HCT116 (cell line): ENCODE results near the gene RNF112. TPM values are rescaled to one million over a fixed set of nuclear protein-coding genes. Genes with fewer than 3 reads are reported as not detected.

ENCODE experiments used
- ATAC-seq: fragments of 200-7000 bp; cut with Tn5 transposase; 2 replicates; pipeline ENCODE4 v1.9.1; 2020; ENCODE audit warnings: mild to moderate bottlenecking, moderate library complexity
- BruUV-seq: library from RNA; stranded (reverse); fragments of 400-500 nt; replicated peaks from 2 replicates; lab custom pipeline; 2021; lab: Mats Ljungman, UMichigan
- CTCF ChIA-PET: fragments of 300-600 bp; sonication (Branson Sonifier 250); formaldehyde crosslinking; loops from one replicate; lab custom pipeline; 2021; ENCODE audit warnings: antibody characterized with exemption; lab: Charles Lee
- POLR2A ChIA-PET: fragments of 300-600, 350-600 bp; sonication (Branson Sonifier 250); formaldehyde crosslinking; loops from one replicate; lab custom pipeline; 2021; ENCODE audit warnings: antibody characterized with exemption; lab: Charles Lee
- RAD21 ChIA-PET, 2 experiments: fragments of 300-600 bp; sonication (Branson Sonifier 250); formaldehyde crosslinking; loops; one replicate each; lab custom pipeline; 2023; ENCODE audit warnings: low total read pairs in 2 of 2; ENCODE audit not compliant: uncharacterized antibody in 2 of 2, unreplicated experiment in 2 of 2, low non-redundant PET in 1 of 2; lab: Charles Lee
- DNase-seq: peaks from one replicate; pipeline ENCODE4 v3.0.0-alpha.2; 2010; ENCODE audit warnings: low read depth, low spot score
- H2AFZ ChIP-seq: fragments of 200-600 bp; shearing (Covaris generic), sonication (generic); 2 replicates; pipeline ENCODE4 v1.6.1; 2017; ENCODE audit warnings: low read depth, mixed run types, mixed read lengths, antibody characterized with exemption, low read length; ENCODE audit not compliant: poor library complexity, severe bottlenecking
- H3K27ac ChIP-seq: 2 replicates; pipeline ENCODE4 v1.5.1; 2012; ENCODE audit warnings: low read depth, low read length
- H3K27me3 ChIP-seq: fragments of 200-600 bp; sonication (generic); 2 replicates; pipeline ENCODE4 v1.6.1; 2016; ENCODE audit warnings: mixed run types, low read length, mixed read lengths; ENCODE audit not compliant: insufficient read depth
- H3K36me3 ChIP-seq, 2 experiments: fragments of 200-500 bp in 1 of 2; fragments of 200-600 bp in 1 of 2; sonication (Bioruptor generic) in 1 of 2; sonication (generic) in 1 of 2; 2 replicates each; pipeline versions ENCODE4 v1.5.1 to v1.6.1; 2014 to 2016; ENCODE audit warnings: low read length in 2 of 2, inconsistent platforms in 1 of 2, mixed read lengths in 1 of 2, mixed run types in 1 of 2; ENCODE audit not compliant: insufficient read depth in 2 of 2, control insufficient read depth in 1 of 2
- H3K4me1 ChIP-seq, 2 experiments: fragments of 200-600 bp in 1 of 2; sonication (generic) in 1 of 2; 2 replicates each; pipeline versions ENCODE4 v1.5.1 to v1.6.1; 2012 to 2017; ENCODE audit warnings: low read length in 2 of 2, inconsistent platforms in 1 of 2, mild to moderate bottlenecking in 1 of 2, mixed read lengths in 1 of 2, mixed run types in 1 of 2, moderate library complexity in 1 of 2; ENCODE audit not compliant: insufficient read depth in 2 of 2, control insufficient read depth in 1 of 2
- H3K4me2 ChIP-seq: fragments of 200-600 bp; sonication (generic); 2 replicates; pipeline ENCODE4 v1.6.1; 2017; ENCODE audit warnings: mixed run types, low read length, mixed read lengths
- H3K4me3 ChIP-seq, 2 experiments: fragments of 200-600 bp in 1 of 2; sonication (generic) in 1 of 2; replicated peaks in 1 of 2; 2 replicates each; pipeline ENCODE4 v1.5.1; 2011 to 2016; ENCODE audit warnings: low read length in 2 of 2, control low read depth in 1 of 2, low read depth in 1 of 2, mild to moderate bottlenecking in 1 of 2, mixed read lengths in 1 of 2, mixed run types in 1 of 2
- H3K79me2 ChIP-seq: fragments of 200-600 bp; sonication (generic); 2 replicates; pipeline ENCODE4 v1.6.1; 2017; ENCODE audit warnings: mild to moderate bottlenecking, mixed run types, low read length, moderate library complexity, mixed read lengths; ENCODE audit not compliant: insufficient read depth
- H3K9ac ChIP-seq: fragments of 200-600 bp; sonication (generic); 2 replicates; pipeline ENCODE4 v1.6.1; 2016; ENCODE audit warnings: low read length, mixed read lengths
- H3K9me2 ChIP-seq: fragments of 200-600 bp; sonication (generic), shearing (Covaris generic); 2 replicates; pipeline ENCODE4 v1.6.1; 2017; ENCODE audit warnings: mixed run types, mild to moderate bottlenecking, moderate library complexity; ENCODE audit not compliant: insufficient read depth
- H3K9me3 ChIP-seq, 2 experiments: fragments of 200-500 bp in 1 of 2; fragments of 200-600 bp in 1 of 2; sonication (Bioruptor generic) in 1 of 2; sonication (generic) in 1 of 2; 2 replicates each; pipeline ENCODE4 v1.6.1; 2014 to 2017; ENCODE audit warnings: low read length in 2 of 2, mixed read lengths in 2 of 2, inconsistent platforms in 1 of 2, low read depth in 1 of 2, mild to moderate bottlenecking in 1 of 2, mixed run types in 1 of 2, moderate library complexity in 1 of 2; ENCODE audit not compliant: control insufficient read depth in 1 of 2, insufficient read depth in 1 of 2
- H4K20me1 ChIP-seq: fragments of 200-600 bp; sonication (generic), shearing (Covaris generic); 2 replicates; pipeline ENCODE4 v1.6.1; 2017; ENCODE audit warnings: mixed run types, mild to moderate bottlenecking, moderate library complexity; ENCODE audit not compliant: insufficient read depth
- EZH2 ChIP-seq: fragments of 200-600 bp; sonication (generic); IDR thresholded peaks from 2 replicates; pipeline ENCODE4 v1.6.1; 2017; ENCODE audit warnings: antibody characterized with exemption, mixed run types
- FOSL1 ChIP-seq: IDR thresholded peaks from 2 replicates; pipeline ENCODE4 v1.6.1; 2012; ENCODE audit warnings: low read depth
- POLR2AphosphoS5 ChIP-seq: IDR thresholded peaks from 2 replicates; pipeline ENCODE4 v1.6.1; 2011; ENCODE audit warnings: mild to moderate bottlenecking, low read depth, low read length, moderate library complexity
- RAD21 ChIP-seq: IDR thresholded peaks from 2 replicates; pipeline ENCODE4 v1.6.1; 2012; ENCODE audit warnings: low read depth, mild to moderate bottlenecking
- SIN3A ChIP-seq: IDR thresholded peaks from 2 replicates; pipeline ENCODE4 v1.6.1; 2012; ENCODE audit warnings: low read depth
- SRF ChIP-seq: IDR thresholded peaks from 2 replicates; pipeline ENCODE4 v1.6.1; 2012; ENCODE audit warnings: low read depth
- TCF7L2 ChIP-seq: IDR thresholded peaks from 2 replicates; pipeline ENCODE4 v1.7.0; 2011; ENCODE audit warnings: borderline replicate concordance, inconsistent platforms; ENCODE audit not compliant: insufficient read depth, insufficient read length; ENCODE audit errors: extremely low read depth
- YY1 ChIP-seq: IDR thresholded peaks from 2 replicates; pipeline ENCODE4 v1.6.1; 2011; ENCODE audit warnings: low read length, low read depth, moderate library complexity, mild to moderate bottlenecking; ENCODE audit not compliant: insufficient replicate concordance; ENCODE audit errors: extremely low read depth
- ZNF274 ChIP-seq: fragments of 200-500 bp; sonication (Bioruptor generic); IDR thresholded peaks from 2 replicates; pipeline ENCODE4 v1.6.1; 2014; ENCODE audit warnings: mild to moderate bottlenecking, low read depth, low read length, inconsistent platforms
- intact Hi-C: fragments of 100-400 bp; cut with micrococcal nuclease; formaldehyde crosslinking; loops from 2 replicates; pipeline ENCODE4 v1.10.0; 2022
- total RNA-seq: library from RNA; stranded (reverse); gene quantifications from one replicate; pipeline ENCODE4 v1.2.1, GENCODE V29; 2021; ENCODE audit not compliant: unreplicated experiment
- TF ChIP-seq, protein P1 (sequence below), 3 experiments: fragments of 200-600 bp in 1 of 3; sonication (generic) in 1 of 3; IDR thresholded peaks in 2 of 3; conservative IDR thresholded peaks in 1 of 3; 2 replicates each; pipeline ENCODE4 v1.5.1; 2012 to 2017; ENCODE audit warnings: low read depth in 2 of 3, low read length in 2 of 3, antibody characterized with exemption in 1 of 3, borderline replicate concordance in 1 of 3, control low read depth in 1 of 3, mild to moderate bottlenecking in 1 of 3, mixed read lengths in 1 of 3, mixed run types in 1 of 3, moderate library complexity in 1 of 3; ENCODE audit not compliant: insufficient read depth in 1 of 3
- TF ChIP-seq, protein P2 (sequence below): IDR thresholded peaks from 2 replicates; pipeline ENCODE4 v1.6.1; 2011; ENCODE audit warnings: mild to moderate bottlenecking, low read length, moderate library complexity; ENCODE audit not compliant: insufficient replicate concordance; ENCODE audit errors: extremely low read depth

Gene RNF112
- total RNA-seq, 1 experiment from 2014 or later = 0.98 TPM

DNA sequence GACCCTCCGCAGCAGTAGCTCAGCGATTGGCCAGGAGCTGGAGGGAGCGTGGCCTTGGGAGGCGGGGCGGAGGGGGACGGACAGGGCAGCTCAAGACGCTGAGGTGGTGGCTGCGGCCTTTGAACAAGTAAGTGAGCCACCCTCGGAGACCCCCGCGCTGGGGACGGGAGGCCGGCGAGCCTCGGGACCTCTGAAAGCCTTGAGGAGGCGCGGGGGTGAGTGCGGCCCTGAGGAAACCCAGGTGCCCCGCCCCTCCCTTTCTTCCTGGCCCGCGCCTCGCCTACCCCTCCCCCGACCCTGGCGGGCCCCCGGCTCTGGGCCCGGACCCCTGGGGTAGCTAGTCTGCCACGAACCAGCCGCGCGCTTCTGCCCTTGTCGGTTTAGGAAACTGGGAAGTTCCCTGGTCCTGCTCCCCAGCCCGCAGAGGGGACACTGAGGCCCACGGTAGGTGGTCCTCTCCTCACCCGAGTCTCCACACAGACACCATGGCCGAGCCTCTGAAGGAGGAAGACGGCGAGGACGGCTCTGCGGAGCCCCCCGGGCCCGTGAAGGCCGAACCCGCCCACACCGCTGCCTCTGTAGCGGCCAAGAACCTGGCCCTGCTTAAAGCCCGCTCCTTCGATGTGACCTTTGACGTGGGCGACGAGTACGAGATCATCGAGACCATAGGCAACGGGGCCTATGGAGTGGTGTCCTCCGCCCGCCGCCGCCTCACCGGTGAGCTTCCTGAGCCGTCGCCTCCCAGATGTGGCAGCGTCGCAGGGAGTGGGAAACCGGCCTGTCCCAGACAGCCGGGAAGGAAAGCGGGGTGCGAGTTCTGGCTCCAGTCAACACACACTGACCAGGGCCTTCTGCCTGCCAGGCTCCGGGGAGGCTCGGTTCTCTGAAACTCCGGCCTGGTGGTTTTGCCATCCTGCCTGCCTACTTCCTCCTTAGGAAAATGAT is 32.3 kb upstream of the RNF112 start, which contains the start of gene MAPK7:
Gene MAPK7, plus strand, starts transcription at position 83 of the 945 bp plus-strand sequence. Its CDS starts 403 bp downstream, at position 486.
- Histone ChIP-seq H3K27ac (peak within 1 kb of the TSS; percentile 84), H4K20me1 (no peaks in the 10 kb centered on the region), H3K9ac (peak within 1 kb of the TSS; percentile 74), H3K4me2 (peak within 1 kb of the TSS; percentile 82), H3K9me2 (no peaks in the 10 kb centered on the region), H3K4me1 (peaks cover 9 to 18% of the 10 kb centered on the region in 2 experiments; a peak in 3 of 4 replicates), H3K36me3 (peaks cover 15 to 19% of the 10 kb centered on the region in 2 experiments; a peak in 3 of 4 replicates), H3K9me3 (no peaks in the 10 kb centered on the region), H3K27me3 (no peaks in the 10 kb centered on the region), H3K4me3 (peak within 1 kb of the TSS; percentile 67 to 94), H2AFZ (peak within 1 kb of the TSS; percentile 55), H3K79me2 (peaks cover 7% of the 10 kb centered on the region)
- DNase-seq (no peak), ATAC-seq (peak; percentile 12)
- CTCF ChIA-PET = interaction anchor here (0.7 to 2.3 kb wide), 10 partner anchors 13 to 388 kb away, joined by 3 to 41 read pairs (median 6); partner anchors contain the start of gene B9D1
- RAD21 ChIA-PET = interaction anchor here (0.9 to 1.7 kb wide), 5 partner anchors 16 to 69 kb away, joined by 3 to 12 read pairs (median 4); partner anchors contain the start of gene B9D1 (in 1 of the 2)
- intact Hi-C loops = loop anchor here (5.0 kb wide), 1 partner anchor 374 kb away; no protein-coding TSS in a partner anchor
- no TSS peak for BruUV-seq
- POLR2A ChIA-PET = interaction anchor here (0.5 to 2.2 kb wide), 10 partner anchors 8 to 388 kb away, joined by 3 to 13 read pairs (median 4); partner anchors contain the start of genes ALDH3A2, B9D1 and MFAP4
- TF ChIP-seq YY1 (no peak), EZH2 (no peak), TCF7L2 (peak; percentile 2), SIN3A (no peak), RAD21 (no peak), FOSL1 (no peak), POLR2AphosphoS5 (peak; percentile 24; the same call in 1 of the 2 replicates), SRF (no peak), ZNF274 (no peak)
- TF ChIP-seq, protein P1, sequence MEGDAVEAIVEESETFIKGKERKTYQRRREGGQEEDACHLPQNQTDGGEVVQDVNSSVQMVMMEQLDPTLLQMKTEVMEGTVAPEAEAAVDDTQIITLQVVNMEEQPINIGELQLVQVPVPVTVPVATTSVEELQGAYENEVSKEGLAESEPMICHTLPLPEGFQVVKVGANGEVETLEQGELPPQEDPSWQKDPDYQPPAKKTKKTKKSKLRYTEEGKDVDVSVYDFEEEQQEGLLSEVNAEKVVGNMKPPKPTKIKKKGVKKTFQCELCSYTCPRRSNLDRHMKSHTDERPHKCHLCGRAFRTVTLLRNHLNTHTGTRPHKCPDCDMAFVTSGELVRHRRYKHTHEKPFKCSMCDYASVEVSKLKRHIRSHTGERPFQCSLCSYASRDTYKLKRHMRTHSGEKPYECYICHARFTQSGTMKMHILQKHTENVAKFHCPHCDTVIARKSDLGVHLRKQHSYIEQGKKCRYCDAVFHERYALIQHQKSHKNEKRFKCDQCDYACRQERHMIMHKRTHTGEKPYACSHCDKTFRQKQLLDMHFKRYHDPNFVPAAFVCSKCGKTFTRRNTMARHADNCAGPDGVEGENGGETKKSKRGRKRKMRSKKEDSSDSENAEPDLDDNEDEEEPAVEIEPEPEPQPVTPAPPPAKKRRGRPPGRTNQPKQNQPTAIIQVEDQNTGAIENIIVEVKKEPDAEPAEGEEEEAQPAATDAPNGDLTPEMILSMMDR (IDR thresholded peaks at IDR 0.05 in 2 of 3, conservative IDR thresholded peaks at IDR 0.05 in 1 of 3; ENCODE audit: borderline replicate concordance in 1 of 3, insufficient read depth in 1 of 3, low read depth in 2 of 3, low read length in 2 of 3) = no peak
- TF ChIP-seq, protein P2, sequence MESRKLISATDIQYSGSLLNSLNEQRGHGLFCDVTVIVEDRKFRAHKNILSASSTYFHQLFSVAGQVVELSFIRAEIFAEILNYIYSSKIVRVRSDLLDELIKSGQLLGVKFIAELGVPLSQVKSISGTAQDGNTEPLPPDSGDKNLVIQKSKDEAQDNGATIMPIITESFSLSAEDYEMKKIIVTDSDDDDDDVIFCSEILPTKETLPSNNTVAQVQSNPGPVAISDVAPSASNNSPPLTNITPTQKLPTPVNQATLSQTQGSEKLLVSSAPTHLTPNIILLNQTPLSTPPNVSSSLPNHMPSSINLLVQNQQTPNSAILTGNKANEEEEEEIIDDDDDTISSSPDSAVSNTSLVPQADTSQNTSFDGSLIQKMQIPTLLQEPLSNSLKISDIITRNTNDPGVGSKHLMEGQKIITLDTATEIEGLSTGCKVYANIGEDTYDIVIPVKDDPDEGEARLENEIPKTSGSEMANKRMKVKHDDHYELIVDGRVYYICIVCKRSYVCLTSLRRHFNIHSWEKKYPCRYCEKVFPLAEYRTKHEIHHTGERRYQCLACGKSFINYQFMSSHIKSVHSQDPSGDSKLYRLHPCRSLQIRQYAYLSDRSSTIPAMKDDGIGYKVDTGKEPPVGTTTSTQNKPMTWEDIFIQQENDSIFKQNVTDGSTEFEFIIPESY = no peak
